GM23338 (cell line): ENCODE data around the gene HES3. TPM values are rescaled to one million over a fixed set of nuclear protein-coding genes. Genes with fewer than 3 reads are reported as not detected.

Experiments used
- ATAC-seq: fragments of 200-7000 bp; cut with Tn5 transposase; 3 replicates; pipeline ENCODE4 v1.9.1; 2020
- DNase-seq: peaks from one replicate; pipeline ENCODE4 v3.0.0-alpha.2; 2015; ENCODE audit warnings: low spot score
- H2AFZ ChIP-seq: fragments of 200-600 bp; sonication (generic); 2 replicates; pipeline ENCODE4 v1.8.0; 2016; ENCODE audit warnings: antibody characterized with exemption, mild to moderate bottlenecking, moderate library complexity
- H3F3A ChIP-seq: fragments of 200-600 bp; sonication (generic); replicated peaks from 2 replicates; pipeline ENCODE4 v1.8.0; 2017; ENCODE audit warnings: antibody characterized with exemption, mixed run types, low read depth
- H3K27ac ChIP-seq: fragments of 200-600 bp; sonication (generic); 2 replicates; pipeline ENCODE4 v1.6.1; 2016; ENCODE audit warnings: low read depth
- H3K27me3 ChIP-seq: fragments of 200-600 bp; sonication (generic); 2 replicates; pipeline ENCODE4 v1.8.0; 2016; ENCODE audit warnings: mild to moderate bottlenecking, mixed run types, moderate library complexity; ENCODE audit not compliant: insufficient read depth
- H3K36me3 ChIP-seq: fragments of 200-600 bp; sonication (generic); 2 replicates; pipeline ENCODE4 v1.8.0; 2016; ENCODE audit warnings: mild to moderate bottlenecking; ENCODE audit not compliant: insufficient read depth
- H3K4me1 ChIP-seq: fragments of 200-600 bp; sonication (generic); 2 replicates; pipeline ENCODE4 v1.8.0; 2016; ENCODE audit warnings: mild to moderate bottlenecking, moderate library complexity; ENCODE audit not compliant: insufficient read depth
- H3K4me2 ChIP-seq: fragments of 200-600 bp; sonication (generic); 2 replicates; pipeline ENCODE4 v1.7.1; 2017; ENCODE audit warnings: mixed run types
- H3K4me3 ChIP-seq: fragments of 200-600 bp; sonication (generic); 2 replicates; pipeline ENCODE4 v1.6.1; 2016; ENCODE audit warnings: mixed run types
- H3K79me2 ChIP-seq: fragments of 200-600 bp; sonication (generic); replicated peaks from 2 replicates; pipeline ENCODE4 v1.8.0; 2017; ENCODE audit warnings: mild to moderate bottlenecking; ENCODE audit not compliant: insufficient read depth
- H3K9me2 ChIP-seq: fragments of 200-600 bp; sonication (generic); 2 replicates; pipeline ENCODE4 v1.8.0; 2017; ENCODE audit not compliant: insufficient read depth
- H4K20me1 ChIP-seq: fragments of 200-600 bp; sonication (generic); replicated peaks from 2 replicates; pipeline ENCODE4 v1.8.0; 2017; ENCODE audit warnings: mild to moderate bottlenecking; ENCODE audit not compliant: insufficient read depth
- H3K27ac Mint-ChIP-seq: 2 replicates; pipeline ENCODE4 v1.8.0; 2020; ENCODE audit warnings: inconsistent platforms, mild to moderate bottlenecking, moderate library complexity, mixed read lengths
- H3K27me3 Mint-ChIP-seq: 3 replicates; pipeline ENCODE4 v1.8.0; 2022; ENCODE audit warnings: low read depth, mild to moderate bottlenecking, moderate library complexity, mixed read lengths, inconsistent platforms; ENCODE audit not compliant: insufficient read depth, poor library complexity
- H3K36me3 Mint-ChIP-seq: 3 replicates; pipeline ENCODE4 v1.8.0; 2021; ENCODE audit warnings: low read depth, mild to moderate bottlenecking, inconsistent platforms, moderate library complexity, mixed read lengths
- H3K4me1 Mint-ChIP-seq: 3 replicates; pipeline ENCODE4 v1.8.0; 2020; ENCODE audit warnings: mild to moderate bottlenecking, inconsistent platforms, mixed read lengths
- H3K4me3 Mint-ChIP-seq: 3 replicates; pipeline ENCODE4 v1.8.0; 2021; ENCODE audit warnings: moderate library complexity, mild to moderate bottlenecking, inconsistent platforms, mixed read lengths
- H3K9me3 Mint-ChIP-seq: 3 replicates; pipeline ENCODE4 v1.8.0; 2020; ENCODE audit warnings: moderate library complexity, mild to moderate bottlenecking, inconsistent platforms, mixed read lengths
- CREB1 ChIP-seq: fragments of 250-450 bp; sonication (Bioruptor Pico); IDR thresholded peaks from 2 replicates; pipeline ENCODE4 v1.5.0; 2020; ENCODE audit warnings: low read depth, mild to moderate bottlenecking, moderate library complexity
- CTCF ChIP-seq, 2 experiments: fragments of 200-600 bp in 1 of 2; sonication (generic) in 1 of 2; conservative IDR thresholded peaks; 2 replicates each; pipeline versions ENCODE4 v1.5.1 to v1.6.1; 2016 to 2017; ENCODE audit warnings: antibody characterized with exemption in 2 of 2, low read depth in 2 of 2, mild to moderate bottlenecking in 2 of 2, moderate library complexity in 1 of 2
- EZH2 ChIP-seq: fragments of 200-600 bp; sonication (generic); IDR thresholded peaks from one replicate; pipeline ENCODE4 v1.8.0; 2017; ENCODE audit warnings: antibody characterized with exemption, mild to moderate bottlenecking, low read depth; ENCODE audit not compliant: unreplicated experiment
- EZH2phosphoT487 ChIP-seq: fragments of 200-600 bp; sonication (generic); IDR thresholded peaks from one replicate; pipeline ENCODE4 v1.8.1; 2018; ENCODE audit warnings: antibody characterized with exemption; ENCODE audit not compliant: unreplicated experiment
- JUNB ChIP-seq: IDR thresholded peaks from one replicate; pipeline ENCODE4 v1.6.1; 2016; ENCODE audit warnings: antibody characterized with exemption; ENCODE audit not compliant: unreplicated experiment
- NANOG ChIP-seq: IDR thresholded peaks from 2 replicates; pipeline ENCODE4 v1.6.1; 2016; ENCODE audit warnings: antibody characterized with exemption, borderline replicate concordance
- POLR2AphosphoS5 ChIP-seq: IDR thresholded peaks from 2 replicates; pipeline ENCODE4 v1.6.1; 2016; ENCODE audit warnings: antibody characterized with exemption, low read depth
- STAT1 ChIP-seq: IDR thresholded peaks from one replicate; pipeline ENCODE4 v1.6.1; 2016; ENCODE audit warnings: antibody characterized with exemption; ENCODE audit not compliant: unreplicated experiment
- ZNF114 ChIP-seq: fragments of 250-450 bp; sonication (Bioruptor Pico); IDR thresholded peaks from 2 replicates; pipeline ENCODE4 v1.5.0; 2020; ENCODE audit warnings: mild to moderate bottlenecking, moderate library complexity
- ZNF331 ChIP-seq: fragments of 250-450 bp; sonication (Bioruptor Pico); IDR thresholded peaks from 2 replicates; pipeline ENCODE4 v1.5.0; 2020; ENCODE audit warnings: low read depth, mild to moderate bottlenecking, moderate library complexity
- polyA plus RNA-seq: library from polyadenylated mRNA; unstranded; fragments of >200 nt; fragmentation: Nextera tagmentation; extraction: Ambion mirVana; gene quantifications from 2 replicates; pipeline ENCODE4 v1.2.1, GENCODE V29; 2016
- total RNA-seq: library from RNA; depleted of rRNA; stranded (reverse); fragments of >200 nt; shearing (Covaris generic); gene quantifications from 2 replicates; pipeline ENCODE4 v1.2.3, GENCODE V29; 2014
- TF ChIP-seq, protein P1 (sequence below): IDR thresholded peaks from 2 replicates; pipeline ENCODE4 v1.6.1; 2016; ENCODE audit warnings: antibody characterized with exemption
- TF ChIP-seq, protein P2 (sequence below): IDR thresholded peaks from one replicate; pipeline ENCODE4 v1.6.1; 2018; ENCODE audit warnings: antibody characterized with exemption; ENCODE audit not compliant: unreplicated experiment

Gene HES3
- total and polyA plus RNA-seq, 2 experiments from 2014 or later, result 7.1 to 50.4 TPM

DNA sequence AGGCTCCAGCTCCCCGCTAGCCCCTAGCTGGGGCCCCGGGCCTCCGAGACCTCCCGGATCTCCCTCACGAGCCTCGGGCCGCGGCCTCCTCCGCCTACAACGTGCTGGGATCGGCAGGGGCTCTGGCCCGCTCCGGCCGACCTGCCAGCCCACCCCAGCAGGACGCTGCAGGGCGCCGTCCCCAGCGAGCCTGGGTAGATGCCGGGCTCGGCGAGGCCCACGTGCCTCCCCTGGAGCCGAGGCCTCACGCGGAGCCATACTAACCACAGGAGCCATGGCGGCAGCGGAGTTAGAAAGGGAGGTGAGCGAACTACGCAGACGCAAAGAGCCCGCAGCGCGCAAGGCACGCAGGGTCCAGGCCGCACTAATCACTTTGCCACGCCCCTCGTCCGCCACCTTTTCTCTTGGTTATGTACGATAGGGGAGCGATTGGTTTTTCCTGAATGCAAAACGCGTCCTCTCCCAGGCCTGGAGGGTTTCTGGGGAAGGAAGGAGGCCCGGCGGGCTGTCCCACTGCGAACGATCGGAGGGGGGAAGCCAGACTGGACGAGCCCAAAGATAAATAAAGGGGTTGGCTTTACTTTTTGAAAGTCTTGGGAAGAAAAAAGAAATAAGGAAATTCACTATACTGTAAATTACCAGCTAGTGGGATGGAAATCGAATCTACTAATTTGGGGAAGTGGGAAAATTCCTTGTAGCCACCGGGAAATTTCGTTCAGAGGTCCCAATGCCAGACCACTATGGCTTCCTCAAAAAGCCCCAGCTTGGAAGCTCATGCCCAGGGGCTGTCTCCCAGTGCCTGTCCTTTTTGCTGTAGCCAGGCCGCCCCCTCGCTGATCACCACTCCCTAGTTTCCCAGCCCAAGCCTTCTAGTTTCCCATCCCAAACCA, 44.4 kb upstream of the HES3 start, which contains the start of gene RPL22 (continued):
- TF ChIP-seq NANOG, result no peak
- no peak for TF ChIP-seq JUNB
- TF ChIP-seq, protein P1, sequence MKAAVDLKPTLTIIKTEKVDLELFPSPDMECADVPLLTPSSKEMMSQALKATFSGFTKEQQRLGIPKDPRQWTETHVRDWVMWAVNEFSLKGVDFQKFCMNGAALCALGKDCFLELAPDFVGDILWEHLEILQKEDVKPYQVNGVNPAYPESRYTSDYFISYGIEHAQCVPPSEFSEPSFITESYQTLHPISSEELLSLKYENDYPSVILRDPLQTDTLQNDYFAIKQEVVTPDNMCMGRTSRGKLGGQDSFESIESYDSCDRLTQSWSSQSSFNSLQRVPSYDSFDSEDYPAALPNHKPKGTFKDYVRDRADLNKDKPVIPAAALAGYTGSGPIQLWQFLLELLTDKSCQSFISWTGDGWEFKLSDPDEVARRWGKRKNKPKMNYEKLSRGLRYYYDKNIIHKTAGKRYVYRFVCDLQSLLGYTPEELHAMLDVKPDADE, result peak; percentile 94
- no peak for TF ChIP-seq ZNF331 (CRISPR knock-in tag)
- peak; percentile 93 for TF ChIP-seq POLR2AphosphoS5
- no peak for TF ChIP-seq STAT1
- TF ChIP-seq EZH2, result no peak
- no peak for TF ChIP-seq ZNF114 (CRISPR knock-in tag)
- TF ChIP-seq, protein P2, sequence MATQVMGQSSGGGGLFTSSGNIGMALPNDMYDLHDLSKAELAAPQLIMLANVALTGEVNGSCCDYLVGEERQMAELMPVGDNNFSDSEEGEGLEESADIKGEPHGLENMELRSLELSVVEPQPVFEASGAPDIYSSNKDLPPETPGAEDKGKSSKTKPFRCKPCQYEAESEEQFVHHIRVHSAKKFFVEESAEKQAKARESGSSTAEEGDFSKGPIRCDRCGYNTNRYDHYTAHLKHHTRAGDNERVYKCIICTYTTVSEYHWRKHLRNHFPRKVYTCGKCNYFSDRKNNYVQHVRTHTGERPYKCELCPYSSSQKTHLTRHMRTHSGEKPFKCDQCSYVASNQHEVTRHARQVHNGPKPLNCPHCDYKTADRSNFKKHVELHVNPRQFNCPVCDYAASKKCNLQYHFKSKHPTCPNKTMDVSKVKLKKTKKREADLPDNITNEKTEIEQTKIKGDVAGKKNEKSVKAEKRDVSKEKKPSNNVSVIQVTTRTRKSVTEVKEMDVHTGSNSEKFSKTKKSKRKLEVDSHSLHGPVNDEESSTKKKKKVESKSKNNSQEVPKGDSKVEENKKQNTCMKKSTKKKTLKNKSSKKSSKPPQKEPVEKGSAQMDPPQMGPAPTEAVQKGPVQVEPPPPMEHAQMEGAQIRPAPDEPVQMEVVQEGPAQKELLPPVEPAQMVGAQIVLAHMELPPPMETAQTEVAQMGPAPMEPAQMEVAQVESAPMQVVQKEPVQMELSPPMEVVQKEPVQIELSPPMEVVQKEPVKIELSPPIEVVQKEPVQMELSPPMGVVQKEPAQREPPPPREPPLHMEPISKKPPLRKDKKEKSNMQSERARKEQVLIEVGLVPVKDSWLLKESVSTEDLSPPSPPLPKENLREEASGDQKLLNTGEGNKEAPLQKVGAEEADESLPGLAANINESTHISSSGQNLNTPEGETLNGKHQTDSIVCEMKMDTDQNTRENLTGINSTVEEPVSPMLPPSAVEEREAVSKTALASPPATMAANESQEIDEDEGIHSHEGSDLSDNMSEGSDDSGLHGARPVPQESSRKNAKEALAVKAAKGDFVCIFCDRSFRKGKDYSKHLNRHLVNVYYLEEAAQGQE, result no peak
- TF ChIP-seq EZH2phosphoT487, result no peak

GRCh38 chr1:6200188-6200809, 43.7 kb upstream of the HES3 start:
- H3K4me3 Mint-ChIP-seq, result peak overlapping the region; percentile 88
- no peak for DNase-seq
- TF ChIP-seq EZH2phosphoT487 (no peak), CREB1 (CRISPR knock-in tag) (no peak), NANOG (no peak), STAT1 (no peak), POLR2AphosphoS5 (no peak), EZH2 (no peak), JUNB (no peak), CTCF (conservative IDR thresholded peaks at IDR 0.05; ENCODE audit: low read depth in 2 of 2) (no peak)
- TF ChIP-seq, protein P2, result no peak

More at GRCh38 chr1:6200188-6200809, 43.7 kb upstream of the HES3 start:
- peaks cover 19% of the 10 kb centered on the region for H3F3A ChIP-seq
- ATAC-seq, result no peak
- H3K9me2 ChIP-seq, result no peaks in the 10 kb centered on the region
- peak overlapping the region; percentile 99 for H3K27ac Mint-ChIP-seq
- H3K4me2 ChIP-seq, result peak overlapping the region; percentile 73
- H3K36me3 ChIP-seq, result peaks cover 30% of the 10 kb centered on the region
- peaks cover 35% of the 10 kb centered on the region for H3K4me1 Mint-ChIP-seq
- H3K27me3 Mint-ChIP-seq, result peaks cover 19% of the 10 kb centered on the region
- peak overlapping the region; percentile 89 for H3K4me3 ChIP-seq
- peak overlapping the region; percentile 0 for H3K27ac ChIP-seq
- H3K79me2 ChIP-seq, result peaks cover 41% of the 10 kb centered on the region
- H4K20me1 ChIP-seq, result peaks cover 30% of the 10 kb centered on the region
- peaks cover 24% of the 10 kb centered on the region for H3K4me1 ChIP-seq
- peak overlapping the region; percentile 34; the same call in 1 of the 2 replicates for H2AFZ ChIP-seq
- peaks cover 33% of the 10 kb centered on the region for H3K36me3 Mint-ChIP-seq
- no peaks in the 10 kb centered on the region for H3K9me3 Mint-ChIP-seq
- peaks cover under 1% of the 10 kb centered on the region; the same call in 1 of the 2 replicates for H3K27me3 ChIP-seq
